Endothelial cell of umbilical vein (primary cell): ENCODE results near the gene SLC22A24. TPM values are rescaled to one million over a fixed set of nuclear protein-coding genes. Genes with fewer than 3 reads are reported as not detected.

Experiments used
- BruUV-seq: library from RNA; stranded (reverse); fragments of 400-500 nt; replicated peaks from 2 replicates; lab custom pipeline; 2021; lab: Mats Ljungman, UMichigan
- CTCF ChIA-PET: fragments of 300-600, 350-600 bp; sonication (Branson Sonifier 250); formaldehyde crosslinking; loops from one replicate; lab custom pipeline; 2021; ENCODE audit warnings: antibody characterized with exemption, inconsistent platforms; lab: Charles Lee
- POLR2A ChIA-PET: fragments of 300-600, 350-600 bp; sonication (Branson Sonifier 250); formaldehyde crosslinking; loops from one replicate; lab custom pipeline; 2021; ENCODE audit warnings: antibody characterized with exemption, inconsistent platforms; lab: Charles Lee
- DNase-seq: peaks from one replicate; pipeline ENCODE4 v3.0.0-alpha.2; 2011; ENCODE audit warnings: low read depth, low spot score
- FAIRE-seq: peaks from 2 replicates; lab custom pipeline; 2011; peaks lifted over from hg19 to GRCh38; lab: Jason Lieb, UNC
- H2AFZ ChIP-seq: 2 replicates; pipeline ENCODE4 v1.6.0; 2012; ENCODE audit warnings: low read depth, low read length, control low read depth, inconsistent platforms
- H3K27ac ChIP-seq: 2 replicates; pipeline ENCODE4 v1.5.1; 2011; ENCODE audit warnings: low read depth, mild to moderate bottlenecking, control low read depth, low read length, moderate library complexity; ENCODE audit not compliant: insufficient read depth
- H3K27me3 ChIP-seq, 2 experiments: 2 replicates each; pipeline versions ENCODE4 v1.6.0 to v1.6.1; 2011; ENCODE audit warnings: low read length in 2 of 2, mixed read lengths in 1 of 2; ENCODE audit not compliant: control insufficient read depth in 2 of 2, insufficient read depth in 2 of 2
- H3K36me3 ChIP-seq, 2 experiments: 2 replicates in 1 of 2; 3 replicates in 1 of 2; pipeline ENCODE4 v1.5.1; 2011; ENCODE audit warnings: low read length in 2 of 2, mild to moderate bottlenecking in 1 of 2, moderate library complexity in 1 of 2; ENCODE audit not compliant: control insufficient read depth in 2 of 2, insufficient read depth in 2 of 2; ENCODE audit errors: extremely low read depth in 1 of 2
- H3K4me1 ChIP-seq: 3 replicates; pipeline ENCODE4 v1.5.1; 2011; ENCODE audit warnings: mild to moderate bottlenecking, low read length; ENCODE audit not compliant: control insufficient read depth, insufficient read depth; ENCODE audit errors: extremely low read depth
- H3K4me2 ChIP-seq: 2 replicates; pipeline ENCODE4 v1.6.1; 2011; ENCODE audit warnings: low read length, control low read depth, mixed read lengths; ENCODE audit not compliant: insufficient read depth
- H3K4me3 ChIP-seq, 3 experiments: fragments of 200-600 bp in 1 of 3; sonication (generic), shearing (Covaris generic) in 1 of 3; replicated peaks in 1 of 3; 2 replicates each; pipeline ENCODE4 v1.5.1; 2011 to 2016; ENCODE audit warnings: control low read depth in 3 of 3, low read length in 3 of 3, mild to moderate bottlenecking in 2 of 3, inconsistent platforms in 1 of 3, low read depth in 1 of 3, moderate library complexity in 1 of 3; ENCODE audit not compliant: insufficient read depth in 1 of 3
- H3K79me2 ChIP-seq: 2 replicates; pipeline ENCODE4 v1.6.0; 2012; ENCODE audit warnings: low read length, inconsistent platforms; ENCODE audit not compliant: control insufficient read depth, insufficient read depth
- H3K9ac ChIP-seq: replicated peaks from 2 replicates; pipeline ENCODE3; 2011; ENCODE audit warnings: low read length, control low read depth; ENCODE audit not compliant: insufficient read depth; ENCODE audit errors: extremely low read depth
- H3K9me1 ChIP-seq: replicated peaks from 3 replicates; pipeline ENCODE4 v1.6.0; 2011; ENCODE audit warnings: mild to moderate bottlenecking, low read length; ENCODE audit not compliant: control insufficient read depth, insufficient read depth; ENCODE audit errors: extremely low read depth
- H3K9me3 ChIP-seq: replicated peaks from 2 replicates; pipeline ENCODE4 v1.5.1; 2012; ENCODE audit warnings: low read length, inconsistent platforms; ENCODE audit not compliant: control insufficient read depth, insufficient read depth
- H4K20me1 ChIP-seq: replicated peaks from 2 replicates; pipeline ENCODE3; 2011; ENCODE audit warnings: mild to moderate bottlenecking, low read length; ENCODE audit not compliant: control insufficient read depth, insufficient read depth; ENCODE audit errors: extremely low read depth
- CTCF ChIP-seq, 2 donors: IDR thresholded peaks; 1 replicate in 1 of 2; 2 replicates in 1 of 2; pipeline ENCODE4 v1.5.1; 2011; ENCODE audit warnings: low read length in 2 of 2, mild to moderate bottlenecking in 2 of 2, moderate library complexity in 2 of 2, control low read depth in 1 of 2, inconsistent platforms in 1 of 2, low read depth in 1 of 2; ENCODE audit not compliant: insufficient read depth in 1 of 2; ENCODE audit errors: extremely low read depth in 1 of 2
- EZH2 ChIP-seq: IDR thresholded peaks from 2 replicates; pipeline ENCODE4 v1.6.1; 2012; ENCODE audit warnings: borderline replicate concordance, low read depth, mild to moderate bottlenecking, moderate library complexity, low read length, inconsistent platforms; ENCODE audit not compliant: severe bottlenecking
- FOS ChIP-seq: IDR thresholded peaks from 2 replicates; pipeline ENCODE4 v1.6.1; 2011; ENCODE audit warnings: mild to moderate bottlenecking, low read length, moderate library complexity, borderline replicate concordance; ENCODE audit not compliant: insufficient read depth
- GATA2 ChIP-seq: IDR thresholded peaks from 2 replicates; pipeline ENCODE4 v1.7.0; 2011; ENCODE audit warnings: low read depth, mild to moderate bottlenecking, moderate library complexity, mixed read lengths, low read length; ENCODE audit not compliant: insufficient read length, insufficient read depth
- JUN ChIP-seq: IDR thresholded peaks from 2 replicates; pipeline ENCODE4 v1.6.1; 2011; ENCODE audit warnings: borderline replicate concordance, low read depth; ENCODE audit not compliant: insufficient read length, insufficient read depth
- MAX ChIP-seq: IDR thresholded peaks from 2 replicates; pipeline ENCODE4 v1.6.1; 2011; ENCODE audit not compliant: insufficient read depth, insufficient read length
- MYC ChIP-seq: IDR thresholded peaks from one replicate; pipeline ENCODE4 v1.6.1; 2011; ENCODE audit warnings: mild to moderate bottlenecking, low read depth, low read length
- POLR2A ChIP-seq: IDR thresholded peaks from 2 replicates; pipeline ENCODE4 v1.6.1; 2012; ENCODE audit warnings: low read depth, mild to moderate bottlenecking, control low read depth, low read length
- POLR2AphosphoS5 ChIP-seq: IDR thresholded peaks from 2 replicates; pipeline ENCODE4 v1.6.1; 2012; ENCODE audit warnings: low read depth, mild to moderate bottlenecking, control low read depth, low read length, moderate library complexity; ENCODE audit not compliant: insufficient read depth
- dilution Hi-C: fragments of 300-500 bp; cut with MboI; formaldehyde crosslinking; loops from one replicate; pipeline ENCODE4 v1.15.0; 2019; ENCODE audit warnings: low sequenced_read_pairs; ENCODE audit not compliant: extremely low pct_ligation_motif_present
- intact Hi-C: fragments of 100-400 bp; cut with micrococcal nuclease; formaldehyde crosslinking; loops from one replicate; pipeline ENCODE4 v1.10.0; 2022
- polyA plus RNA-seq, 4 experiments: library from polyadenylated mRNA; depleted of rRNA in 3 of 4; stranded (reverse) in 3 of 4; unstranded in 1 of 4; fragments of >200 nt; gene quantifications; 2 replicates each; pipeline versions ENCODE4 v1.2.1 to v1.2.3, GENCODE V29; 2011 to 2012; ENCODE audit warnings: missing spikeins in 1 of 4
- total RNA-seq: library from RNA; stranded (reverse); gene quantifications from 2 replicates; pipeline ENCODE4 v1.2.3, GENCODE V29; 2021

The SLC22A24 gene
- total and polyA plus RNA-seq, 2 donors (not counting 3 experiments of a cell fraction or from before 2014, with no cell fraction given): not detected

- intact Hi-C loops (loop anchor here (5.0 kb wide), 1 partner anchor 66 kb away; no protein-coding TSS in a partner anchor), dilution Hi-C loops (no loop called here)
- no TSS peak for BruUV-seq
- DNase-seq (peak; percentile 40), FAIRE-seq (no peak)
- Histone ChIP-seq H3K4me1 (peaks cover 30% of the 10 kb centered on the region), H3K9me3 (no peaks in the 10 kb centered on the region), H3K4me2 (peak overlapping the region; percentile 2), H4K20me1 (no peaks in the 10 kb centered on the region), H3K9me1 (no peaks in the 10 kb centered on the region), H3K27ac (peak overlapping the region; percentile 97), H3K36me3 (no peaks in the 10 kb centered on the region), H2AFZ (no peak overlapping the region), H3K4me3 (no peak overlapping the region), H3K9ac (no peak overlapping the region), H3K79me2 (no peaks in the 10 kb centered on the region), H3K27me3 (no peaks in the 10 kb centered on the region)
- TF ChIP-seq JUN: peak; percentile 32
- no peak for TF ChIP-seq MAX
- TF ChIP-seq CTCF (IDR thresholded peaks at IDR 0.05; ENCODE audit: extremely low read depth in 1 of 2, insufficient read depth in 1 of 2, low read depth in 1 of 2, low read length in 2 of 2): no peak
- TF ChIP-seq POLR2AphosphoS5: no peak
- no peak for TF ChIP-seq POLR2A
- no peak for TF ChIP-seq EZH2
- peak; percentile 63 for TF ChIP-seq FOS
- peak; percentile 19 for TF ChIP-seq GATA2
- no peak for TF ChIP-seq MYC
- POLR2A ChIA-PET: no interaction called here
- CTCF ChIA-PET: no interaction called here
These were observed 2.6 kb upstream of the SLC22A24 start for GRCh38 chr11:63146581-63146980.
